Fibroblast of lung (primary cell): ENCODE data around the gene KANTR. TPM values are rescaled to one million over a fixed set of nuclear protein-coding genes. Genes with fewer than 3 reads are reported as not detected.
A peak's percentile ranks its signal among the peaks of the same experiment; 100 is the strongest.

Experiments
- DNase-seq, 2 donors: peaks; one replicate each; pipeline versions ENCODE4 v3.0.0 to v3.0.0-alpha.2; 2010; ENCODE audit warnings: low read depth in 2 of 2
- H2AFZ ChIP-seq: 2 replicates; pipeline ENCODE4 v1.5.1; 2012; ENCODE audit warnings: low read length, control low read depth, inconsistent platforms
- H3K27ac ChIP-seq: 2 replicates; pipeline ENCODE4 v1.5.1; 2011; ENCODE audit warnings: low read length, control low read depth; ENCODE audit not compliant: insufficient read depth
- H3K27me3 ChIP-seq: 2 replicates; pipeline ENCODE4 v1.5.1; 2011; ENCODE audit warnings: mild to moderate bottlenecking, low read length; ENCODE audit not compliant: control insufficient read depth, insufficient read depth
- H3K36me3 ChIP-seq: 2 replicates; pipeline ENCODE4 v1.5.1; 2011; ENCODE audit warnings: low read length; ENCODE audit not compliant: control insufficient read depth, insufficient read depth
- H3K4me1 ChIP-seq: 2 replicates; pipeline ENCODE4 v1.5.1; 2011; ENCODE audit warnings: low read length; ENCODE audit not compliant: control insufficient read depth, insufficient read depth; ENCODE audit errors: extremely low read depth
- H3K4me2 ChIP-seq: 2 replicates; pipeline ENCODE4 v1.5.1; 2011; ENCODE audit warnings: low read length, control low read depth; ENCODE audit not compliant: insufficient read depth; ENCODE audit errors: extremely low read depth
- H3K4me3 ChIP-seq, 4 experiments: fragments of 200-600 bp in 1 of 4; sonication (generic) in 1 of 4; replicated peaks in 1 of 4; 2 replicates each; pipeline ENCODE4 v1.5.1; 2011 to 2016; ENCODE audit warnings: low read length in 4 of 4, low read depth in 3 of 4, mild to moderate bottlenecking in 3 of 4, control low read depth in 2 of 4, inconsistent platforms in 1 of 4, mixed read lengths in 1 of 4; ENCODE audit not compliant: insufficient read depth in 1 of 4; ENCODE audit errors: control extremely low read depth in 1 of 4
- H3K79me2 ChIP-seq: 2 replicates; pipeline ENCODE4 v1.5.1; 2012; ENCODE audit warnings: mild to moderate bottlenecking, low read length, inconsistent platforms; ENCODE audit not compliant: control insufficient read depth, insufficient read depth
- H3K9ac ChIP-seq: 2 replicates; pipeline ENCODE4 v1.5.1; 2011; ENCODE audit warnings: mild to moderate bottlenecking, low read length, control low read depth; ENCODE audit not compliant: insufficient read depth
- H3K9me3 ChIP-seq: 2 replicates; pipeline ENCODE4 v1.5.1; 2012; ENCODE audit warnings: low read depth, low read length; ENCODE audit not compliant: control insufficient read depth, insufficient read depth
- H4K20me1 ChIP-seq: 2 replicates; pipeline ENCODE4 v1.5.1; 2011; ENCODE audit warnings: low read length; ENCODE audit not compliant: control insufficient read depth, insufficient read depth; ENCODE audit errors: extremely low read depth
- CTCF ChIP-seq, 2 donors: IDR thresholded peaks in 1 of 2; conservative IDR thresholded peaks in 1 of 2; 1 replicate in 1 of 2; 2 replicates in 1 of 2; pipeline ENCODE4 v1.5.1; 2011 to 2012; ENCODE audit warnings: low read length in 2 of 2, control low read depth in 1 of 2, inconsistent platforms in 1 of 2, low read depth in 1 of 2, mild to moderate bottlenecking in 1 of 2
- EZH2 ChIP-seq: IDR thresholded peaks from 2 replicates; pipeline ENCODE4 v1.5.1; 2012; ENCODE audit warnings: low read length, control low read depth, mild to moderate bottlenecking; ENCODE audit errors: missing control alignments
- polyA plus RNA-seq, 2 donors: library from polyadenylated mRNA; depleted of rRNA in 1 of 2; stranded (reverse) in 1 of 2; unstranded in 1 of 2; fragments of >200 nt; gene quantifications; 2 replicates each; pipeline ENCODE4 v1.2.1, GENCODE V29; 2011 to 2012; ENCODE audit warnings: missing spikeins in 1 of 2
- total RNA-seq: library from RNA; depleted of rRNA; stranded (reverse); fragments of >200 nt; gene quantifications from 2 replicates; pipeline ENCODE4 v1.2.1, GENCODE V29; 2014

Gene KANTR
- total and polyA plus RNA-seq, 2 donors (not counting 1 experiment from before 2014, with no cell fraction given) = 2.4 to 7.1 TPM

GRCh38 chrX:53081925-53082772 lies 11.8 kb upstream of the KANTR start, which contains the start of gene TSPYL2:
TSPYL2 (plus strand) TSS chrX:53082367; CDS start chrX:53082499, 132 bp downstream.
- Histone ChIP-seq H3K79me2 (no peaks in the 10 kb centered on the region), H2AFZ (no peak within 1 kb of the TSS), H4K20me1 (no peaks in the 10 kb centered on the region), H3K27ac (peak within 1 kb of the TSS; percentile 76), H3K27me3 (no peaks in the 10 kb centered on the region), H3K4me2 (peak within 1 kb of the TSS; percentile 81), H3K9ac (peak within 1 kb of the TSS; percentile 80), H3K4me1 (peaks cover 4% of the 10 kb centered on the region), H3K36me3 (peaks cover 10% of the 10 kb centered on the region), H3K4me3 (peak within 1 kb of the TSS; percentile 61 to 80 (median 68)), H3K9me3 (no peaks in the 10 kb centered on the region)
- peak; percentile 97 for DNase-seq
- TF ChIP-seq EZH2 (no peak), CTCF (conservative IDR thresholded peaks at IDR 0.05 in 1 of 2, IDR thresholded peaks at IDR 0.05 in 1 of 2; ENCODE audit: low read depth in 1 of 2, low read length in 2 of 2) (no peak)

- no peak for DNase-seq
- Histone ChIP-seq H3K27me3 (no peaks in the 10 kb centered on the region), H3K4me1 (peaks cover 4% of the 10 kb centered on the region), H3K9me3 (no peaks in the 10 kb centered on the region), H3K4me2 (peak overlapping the region; percentile 81), H3K27ac (peak overlapping the region; percentile 69), H4K20me1 (peaks cover 2% of the 10 kb centered on the region), H3K4me3 (peak overlapping the region; percentile 61 to 80 (median 68)), H2AFZ (no peak overlapping the region), H3K36me3 (peaks cover 10% of the 10 kb centered on the region), H3K79me2 (no peaks in the 10 kb centered on the region), H3K9ac (peak overlapping the region; percentile 80)
- TF ChIP-seq EZH2 = no peak
- no peak for TF ChIP-seq CTCF (conservative IDR thresholded peaks at IDR 0.05 in 1 of 2, IDR thresholded peaks at IDR 0.05 in 1 of 2; ENCODE audit: low read depth in 1 of 2, low read length in 2 of 2)
Observed at GRCh38 chrX:53082773-53083616, 10.9 kb upstream of the KANTR start.

GRCh38 chrX:53084043-53084570 lies 9.8 kb upstream of the KANTR start:
- Histone ChIP-seq H3K4me3 (peak overlapping the region in 2 of 4 experiments; percentile 73 to 80), H3K36me3 (peaks cover 10% of the 10 kb centered on the region), H3K4me1 (peaks cover 4% of the 10 kb centered on the region), H3K27me3 (no peaks in the 10 kb centered on the region), H3K4me2 (peak overlapping the region; percentile 13), H3K27ac (no peak overlapping the region), H2AFZ (no peak overlapping the region), H3K9ac (no peak overlapping the region), H3K9me3 (no peaks in the 10 kb centered on the region), H3K79me2 (no peaks in the 10 kb centered on the region), H4K20me1 (peaks cover 2% of the 10 kb centered on the region)
- TF ChIP-seq EZH2 = no peak
- TF ChIP-seq CTCF (conservative IDR thresholded peaks at IDR 0.05 in 1 of 2, IDR thresholded peaks at IDR 0.05 in 1 of 2; ENCODE audit: low read depth in 1 of 2, low read length in 2 of 2) = no peak
- peak in 1 of 2 donors; percentile 15 for DNase-seq
